ENCODE results near the gene MRPS23. TPM values are rescaled to one million over a fixed set of nuclear protein-coding genes. Genes with fewer than 3 reads are reported as not detected.

The MRPS23 gene
- total and polyA plus RNA-seq, 2 of the 4 experiments (the other 2 are of a cell fraction), result 23.5 to 37.3 TPM

GRCh38 chr17:57842280-57842679 is 7.6 kb downstream of the MRPS23 start:
- ChIA-PET CTCF (interaction anchor here (0.9 to 1.3 kb wide), 2 partner anchors 148 to 158 kb away, joined by 3 to 4 read pairs; no protein-coding TSS in a partner anchor), POLR2A (ENCODE audit: unreplicated experiment) (no interaction called here)
- Histone ChIP-seq H2AK9ac (replicated peaks; ENCODE audit: low read depth, low read length, poor library complexity) (no peak overlapping the region), H3K9me1 (ENCODE audit: insufficient read depth, low read length) (0 out of 2 replicates have a peak, but pooled peaks cover 3% of the 10 kb centered on the region), H3K4me1 (ENCODE audit: control insufficient read depth, insufficient read depth, low read length) (no peaks in the 10 kb centered on the region), H2BK15ac (ENCODE audit: low read depth, low read length) (no peak overlapping the region), H3K27me3 (ENCODE audit: control insufficient read depth, insufficient read depth, low read length) (no peaks in the 10 kb centered on the region), H2BK20ac (ENCODE audit: low read depth, low read length) (no peak overlapping the region), H2BK5ac (ENCODE audit: low read depth, low read length, poor library complexity, severe bottlenecking) (no peak overlapping the region), H2AK5ac (ENCODE audit: low read depth, low read length) (no peak overlapping the region), H3K9me3 (ENCODE audit: control insufficient read depth, insufficient read depth, low read length) (no peaks in the 10 kb centered on the region), H3K27ac (ENCODE audit: insufficient read depth, low read length) (no peak overlapping the region), H3K4ac (ENCODE audit: low read depth, low read length) (no peak overlapping the region), H2BK120ac (ENCODE audit: low read depth, low read length) (no peak overlapping the region), H3K18ac (ENCODE audit: low read depth, low read length) (no peak overlapping the region), H4K5ac (ENCODE audit: low read depth, low read length) (no peak overlapping the region), H4K91ac (ENCODE audit: insufficient read depth, low read depth, low read length) (no peak overlapping the region), H4K8ac (ENCODE audit: low read depth in 2 of 2, low read length in 2 of 2) (no peak overlapping the region), H3K79me1 (ENCODE audit: low read depth in 1 of 2, low read length in 2 of 2) (peaks cover 11 to 15% of the 10 kb centered on the region in 2 experiments), H3K4me2 (ENCODE audit: low read depth, low read length) (no peak overlapping the region), H3K14ac (replicated peaks; ENCODE audit: low read depth, low read length) (no peak overlapping the region), H3K4me3 (ENCODE audit: insufficient read depth, low read depth, low read length) (no peak overlapping the region), H3K9ac (ENCODE audit: low read depth, low read length) (no peak overlapping the region), H3K56ac (ENCODE audit: extremely low read depth, insufficient read depth, low read length) (no peak overlapping the region), H4K20me1 (ENCODE audit: insufficient read depth, low read length) (no peaks in the 10 kb centered on the region; the same call in 1 of the 2 replicates), H2AFZ (replicated peaks; ENCODE audit: low read length, poor library complexity) (no peak overlapping the region), H3K23ac (ENCODE audit: low read depth, low read length) (no peak overlapping the region), H3K36me3 (ENCODE audit: control insufficient read depth, insufficient read depth, low read length) (peaks cover 21% of the 10 kb centered on the region)
- no peak for TF ChIP-seq RCOR1 (IDR thresholded peaks at IDR 0.05; ENCODE audit: insufficient replicate concordance, low read length)
- no peak for TF ChIP-seq BHLHE40 (IDR thresholded peaks at IDR 0.05; ENCODE audit: low read depth, low read length)
- TF ChIP-seq NFE2L2 (IDR thresholded peaks at IDR 0.05; ENCODE audit: low read depth, low read length), result no peak
- TF ChIP-seq RAD21 (IDR thresholded peaks at IDR 0.05; ENCODE audit: low read length), result no peak
- TF ChIP-seq FOS (IDR thresholded peaks at IDR 0.05; ENCODE audit: low read depth, low read length), result no peak
- TF ChIP-seq CHD1 (IDR thresholded peaks at IDR 0.05; ENCODE audit: low read depth, low read length), result no peak
- no peak for TF ChIP-seq POLR2A (IDR thresholded peaks at IDR 0.05; ENCODE audit: low read depth, low read length)
- TF ChIP-seq MAZ (IDR thresholded peaks at IDR 0.05; ENCODE audit: borderline replicate concordance, low read depth, low read length), result no peak
- TF ChIP-seq USF2 (IDR thresholded peaks at IDR 0.05; ENCODE audit: low read depth, low read length), result no peak
- TF ChIP-seq RFX5 (IDR thresholded peaks at IDR 0.05; ENCODE audit: low read depth, low read length), result no peak
- no peak for TF ChIP-seq ELK1 (IDR thresholded peaks at IDR 0.05; ENCODE audit: borderline replicate concordance, low read depth, low read length)
- TF ChIP-seq MAFK (IDR thresholded peaks at IDR 0.05; ENCODE audit: low read depth, low read length), result no peak
- ATAC-seq (ENCODE audit: low read depth) (no peak), DNase-seq (no peak)
- no TSS peak for BruUV-seq (replicated peaks)
- dilution Hi-C loops (cut with HindIII; ENCODE audit: low sequenced_read_pairs, unreplicated experiment), result no loop called here
- no CpG with 5 or more reads among the region's 1 CpG for WGBS, 2 experiments (ENCODE audit: extremely low coverage in 2 of 2, insufficient read length in 1 of 2)
- intact Hi-C loops (cut with micrococcal nuclease), result no loop called here
- in situ Hi-C loops (cut with MboI; ENCODE audit: low sequenced_read_pairs), result no loop called here

Measured in IMR-90 (cell line).